HTERT RPE-1 (cell line): Measurements from ENCODE around the gene APLNR.

Source experiments
- in situ Hi-C: fragments of 300-500 bp; cut with MboI; formaldehyde crosslinking; loops from 4 replicates; pipeline ENCODE4 v1.14.3; 2020; ENCODE audit warnings: low sequenced_read_pairs

APLNR gene

GRCh38 chr11:57219021-57219627 is 17.9 kb downstream of the APLNR start:
- in situ Hi-C loops: no loop called here

GRCh38 chr11:57217053-57217452 is 20.0 kb downstream of the APLNR start:
- in situ Hi-C loops: no loop called here

- in situ Hi-C loops: no loop called here
Measured at GRCh38 chr11:57216463-57216862, 20.6 kb downstream of the APLNR start.

- in situ Hi-C loops: no loop called here
Measured at GRCh38 chr11:57214494-57214893, 22.6 kb downstream of the APLNR start.

GRCh38 chr11:57214098-57214417 is 23.0 kb downstream of the APLNR start:
- in situ Hi-C loops: no loop called here

GRCh38 chr11:57213342-57214097 is 23.5 kb downstream of the APLNR start:
- in situ Hi-C loops: no loop called here

GRCh38 chr11:57210781-57211180 is 26.3 kb downstream of the APLNR start:
- in situ Hi-C loops: no loop called here

GRCh38 chr11:57207168-57207567 is 29.9 kb downstream of the APLNR start:
- in situ Hi-C loops: no loop called here

- in situ Hi-C loops: no loop called here
Measured at GRCh38 chr11:57205041-57205641, 31.9 kb downstream of the APLNR start.

- in situ Hi-C loops: no loop called here
Measured at GRCh38 chr11:57203882-57204480, 33.1 kb downstream of the APLNR start.

GRCh38 chr11:57203359-57203758 is 33.7 kb downstream of the APLNR start:
- in situ Hi-C loops: no loop called here

GRCh38 chr11:57202281-57202680 is 34.8 kb downstream of the APLNR start:
- in situ Hi-C loops: no loop called here

GRCh38 chr11:57200917-57201316 is 36.1 kb downstream of the APLNR start:
- in situ Hi-C loops: no loop called here

GRCh38 chr11:57199330-57199729 is 37.7 kb downstream of the APLNR start:
- in situ Hi-C loops: no loop called here

GRCh38 chr11:57197762-57198161 is 39.3 kb downstream of the APLNR start:
- in situ Hi-C loops: no loop called here

GRCh38 chr11:57196596-57196995 is 40.5 kb downstream of the APLNR start:
- in situ Hi-C loops: no loop called here

GRCh38 chr11:57192316-57192715 is 44.7 kb downstream of the APLNR start:
- in situ Hi-C loops: no loop called here

- in situ Hi-C loops: no loop called here
Measured at GRCh38 chr11:57191311-57192219, 45.5 kb downstream of the APLNR start.

- in situ Hi-C loops: no loop called here
Measured at GRCh38 chr11:57190548-57190947, 46.5 kb downstream of the APLNR start.
